ACHN (cell line): ENCODE data around the gene UBA1.

ENCODE experiments used
- DNase-seq: peaks from one replicate; pipeline ENCODE4 v3.0.0-alpha.2; 2015
- in situ Hi-C: cut with HindIII; loops from 2 replicates; pipeline ENCODE4 v1.10.0; 2017; ENCODE audit warnings: low sequenced_read_pairs, low pct_ligation_motif_present, low pct_unique_long_range_greater_than_20kb

Gene UBA1

DNA sequence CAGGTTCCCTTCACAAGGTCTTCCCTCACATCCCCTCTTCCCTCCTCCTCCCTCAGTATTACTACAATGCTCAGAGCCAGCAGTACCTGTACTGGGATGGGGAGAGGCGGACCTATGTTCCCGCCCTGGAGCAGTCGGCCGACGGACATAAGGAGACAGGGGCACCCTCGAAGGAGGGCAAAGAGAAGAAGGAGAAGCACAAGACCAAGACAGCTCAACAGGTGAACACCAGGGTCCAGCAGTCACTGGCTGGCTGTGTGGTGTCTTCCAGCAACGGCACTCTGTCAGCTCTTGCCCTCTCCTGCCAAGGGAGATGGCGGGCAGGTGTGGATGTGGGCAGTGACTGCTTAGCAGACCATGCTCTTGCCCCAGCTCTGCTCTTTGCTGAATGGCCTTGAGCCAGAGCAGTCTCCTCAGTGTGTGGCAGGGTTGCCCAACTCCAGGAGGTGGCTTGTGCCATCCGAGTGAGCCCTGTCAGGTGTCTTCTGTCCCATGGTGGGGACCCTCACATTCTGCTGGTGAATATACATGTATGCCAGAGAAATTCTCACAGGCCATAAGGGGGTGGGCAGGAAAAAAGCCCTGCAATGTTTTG is 11.4 kb upstream of the UBA1 start:
- in situ Hi-C loops = no loop called here
- DNase-seq = no peak

DNA sequence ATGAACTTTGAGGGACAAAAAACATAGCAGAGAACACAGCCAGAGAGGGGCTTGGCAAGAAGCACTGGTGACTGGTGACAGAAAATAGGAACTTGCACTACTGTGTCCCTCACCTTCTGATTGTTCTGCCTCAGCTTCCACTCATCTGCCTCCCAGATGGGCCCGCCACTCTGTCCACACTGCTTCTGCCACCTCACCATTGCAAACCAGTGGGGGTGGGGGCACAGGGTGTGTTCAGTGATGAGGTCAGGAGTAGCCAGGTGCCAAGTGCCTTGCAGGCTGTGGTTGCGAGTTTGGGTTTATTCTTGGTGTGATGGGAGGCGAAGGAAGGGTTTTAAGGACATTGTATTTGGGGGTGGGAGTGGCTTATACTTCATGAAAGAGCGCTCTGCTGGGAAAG is 9.1 kb upstream of the UBA1 start:
- in situ Hi-C loops = no loop called here
- DNase-seq = no peak

DNA sequence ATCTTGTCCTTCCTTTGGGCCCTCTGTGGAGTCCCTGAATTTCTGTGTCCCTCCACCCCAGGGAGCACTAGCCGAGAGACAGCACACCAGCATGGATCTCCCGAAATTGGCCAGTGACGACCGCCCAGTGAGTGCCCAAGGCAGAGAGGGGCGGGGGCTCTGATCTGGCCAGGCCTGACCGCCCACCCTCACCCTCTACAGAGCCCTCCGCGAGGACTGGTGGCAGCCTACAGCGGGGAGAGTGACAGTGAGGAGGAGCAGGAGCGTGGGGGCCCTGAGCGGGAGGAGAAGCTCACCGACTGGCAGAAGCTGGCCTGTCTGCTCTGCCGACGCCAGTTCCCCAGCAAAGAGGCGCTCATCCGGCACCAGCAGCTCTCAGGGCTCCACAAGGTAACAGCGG is 8.4 kb upstream of the UBA1 start:
- in situ Hi-C loops = no loop called here
- no peak for DNase-seq

DNA sequence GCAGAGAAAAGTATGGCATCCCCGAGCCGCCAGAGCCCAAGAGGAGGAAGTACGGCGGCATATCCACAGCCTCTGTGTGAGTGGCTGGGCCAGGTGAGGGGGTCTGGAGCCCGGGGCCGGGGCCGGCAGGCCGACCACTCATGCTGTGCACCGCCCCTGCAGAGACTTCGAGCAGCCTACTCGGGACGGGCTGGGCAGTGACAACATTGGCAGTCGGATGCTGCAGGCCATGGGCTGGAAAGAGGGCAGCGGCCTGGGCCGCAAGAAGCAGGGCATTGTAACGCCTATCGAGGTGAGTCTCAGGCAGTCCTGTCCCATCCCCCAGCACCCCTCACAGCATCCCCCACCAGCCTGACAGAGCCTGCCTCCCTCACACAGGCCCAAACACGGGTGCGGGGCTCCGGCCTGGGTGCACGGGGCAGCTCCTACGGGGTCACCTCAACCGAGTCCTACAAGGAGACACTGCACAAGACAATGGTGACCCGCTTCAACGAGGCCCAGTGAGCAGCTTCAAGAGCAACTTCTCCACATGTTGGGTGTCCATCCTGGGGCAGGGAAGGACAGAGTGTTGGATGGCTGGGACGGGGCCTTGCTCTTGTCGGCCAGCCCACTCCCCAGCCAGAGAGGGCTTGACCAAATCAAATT is 7.4 kb upstream of the UBA1 start:
- in situ Hi-C loops = no loop called here
- DNase-seq = no peak

DNA sequence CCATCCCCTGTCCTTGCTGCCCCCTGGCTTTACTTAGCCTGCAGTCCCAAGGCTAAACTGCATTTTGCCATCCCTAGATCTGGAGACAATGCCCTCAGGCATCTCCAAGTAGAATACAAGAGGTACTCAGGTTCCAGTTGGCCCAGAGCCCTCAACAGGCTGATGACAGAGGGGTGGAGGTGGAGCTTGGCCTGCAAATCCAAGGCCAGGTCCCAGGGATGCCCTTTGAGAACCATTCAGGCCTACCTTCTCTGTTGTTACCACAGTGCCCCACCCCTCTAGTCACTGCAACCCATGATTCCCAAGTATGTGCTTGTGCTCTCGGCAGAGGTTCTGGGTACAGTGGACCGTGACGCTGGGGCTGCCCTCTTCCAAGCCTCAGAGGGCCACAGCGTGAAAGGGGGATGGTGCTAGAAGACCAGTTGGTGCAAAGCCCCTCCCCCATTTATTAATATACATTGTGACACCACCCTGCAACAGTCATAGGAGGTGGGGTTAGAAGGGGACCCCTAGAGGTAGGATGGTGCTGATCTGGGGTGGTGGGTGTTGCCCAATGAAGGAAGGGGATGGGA is 6.4 kb upstream of the UBA1 start:
- DNase-seq = no peak
- in situ Hi-C loops = no loop called here

DNA sequence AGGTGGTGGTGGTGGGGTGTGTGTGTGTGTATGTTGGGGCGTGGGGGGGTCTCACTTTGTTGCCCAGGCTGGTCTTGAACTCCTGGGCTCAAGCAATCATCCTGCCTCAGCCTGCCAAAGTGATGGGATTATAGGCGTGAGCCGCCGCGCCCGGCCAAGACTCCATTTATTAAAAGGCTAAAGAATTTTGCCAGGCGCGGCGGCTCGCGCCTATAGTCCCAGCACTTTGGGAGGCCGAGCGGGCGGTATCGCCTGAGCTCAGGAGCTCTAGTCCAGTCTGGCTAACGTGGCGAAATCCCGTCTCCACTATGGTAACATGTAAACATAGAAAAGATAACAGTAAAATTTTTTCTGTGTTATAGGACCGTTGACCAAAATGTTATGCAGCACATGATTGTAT is 3.7 kb upstream of the UBA1 start:
- in situ Hi-C loops = no loop called here

DNA sequence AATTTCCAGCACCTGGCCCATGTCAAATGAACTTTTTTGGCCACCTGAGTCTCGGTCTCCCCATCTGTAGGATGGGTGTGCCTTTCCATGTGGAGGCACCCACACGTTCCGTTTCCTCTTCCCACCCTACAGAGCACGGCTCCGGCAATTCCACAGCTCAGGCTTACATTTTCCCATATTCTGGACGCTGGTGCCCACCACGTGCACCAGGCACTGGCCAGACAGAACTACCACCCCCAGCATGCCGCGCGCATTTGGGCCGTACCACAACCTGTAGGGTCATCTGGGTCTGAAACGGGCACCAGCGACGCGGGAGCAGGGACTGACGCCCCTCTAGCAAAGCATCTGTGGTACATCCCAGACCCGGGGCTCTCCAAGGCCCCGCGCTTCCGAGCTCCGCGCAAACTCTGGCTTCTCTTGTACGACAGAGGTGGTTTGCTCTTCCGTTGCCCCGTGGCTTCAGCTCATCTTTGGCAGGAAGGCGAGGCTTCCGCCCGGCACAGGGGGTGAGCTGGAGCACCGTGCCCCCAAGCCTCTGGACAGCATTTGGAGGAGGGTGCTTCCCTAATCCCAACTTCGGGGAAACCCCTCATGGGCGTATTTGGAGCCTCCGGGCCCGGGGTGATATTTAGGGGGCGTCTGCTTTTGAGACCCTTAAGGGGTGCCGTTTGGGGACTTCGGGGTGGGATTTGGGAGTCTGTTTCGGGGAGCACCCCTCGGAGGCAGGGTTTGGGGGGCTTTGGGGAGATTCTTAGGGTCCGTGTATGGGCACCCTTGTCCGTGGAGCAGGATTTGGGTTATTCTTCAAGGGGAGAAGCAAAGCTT is 3.0 kb upstream of the UBA1 start:
- in situ Hi-C loops = no loop called here
- DNase-seq = peak; percentile 84

More for the DNA sequence above, 3.7 kb upstream of the UBA1 start:
- DNase-seq = no peak

DNA sequence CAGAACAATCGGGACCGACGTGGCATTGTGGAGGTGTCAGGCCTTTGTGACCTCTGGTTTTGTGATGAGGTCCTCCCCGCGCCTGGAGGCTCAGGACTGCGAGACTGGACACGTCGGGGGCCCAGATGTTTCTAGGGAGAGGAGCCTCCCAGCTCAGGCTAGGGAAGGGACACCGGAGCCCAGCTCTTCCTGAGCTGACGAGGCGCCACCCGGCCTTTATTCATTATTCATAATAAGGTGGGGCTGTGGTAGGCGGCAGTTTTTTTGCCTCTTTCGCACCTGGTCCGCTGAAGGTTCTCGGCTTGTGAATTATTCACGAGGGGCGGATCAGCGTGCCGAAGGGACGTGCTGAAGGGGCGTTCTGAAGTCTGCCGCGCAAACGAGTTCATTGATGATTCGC is 2.3 kb upstream of the UBA1 start:
- DNase-seq = no peak
- in situ Hi-C loops = no loop called here

DNA sequence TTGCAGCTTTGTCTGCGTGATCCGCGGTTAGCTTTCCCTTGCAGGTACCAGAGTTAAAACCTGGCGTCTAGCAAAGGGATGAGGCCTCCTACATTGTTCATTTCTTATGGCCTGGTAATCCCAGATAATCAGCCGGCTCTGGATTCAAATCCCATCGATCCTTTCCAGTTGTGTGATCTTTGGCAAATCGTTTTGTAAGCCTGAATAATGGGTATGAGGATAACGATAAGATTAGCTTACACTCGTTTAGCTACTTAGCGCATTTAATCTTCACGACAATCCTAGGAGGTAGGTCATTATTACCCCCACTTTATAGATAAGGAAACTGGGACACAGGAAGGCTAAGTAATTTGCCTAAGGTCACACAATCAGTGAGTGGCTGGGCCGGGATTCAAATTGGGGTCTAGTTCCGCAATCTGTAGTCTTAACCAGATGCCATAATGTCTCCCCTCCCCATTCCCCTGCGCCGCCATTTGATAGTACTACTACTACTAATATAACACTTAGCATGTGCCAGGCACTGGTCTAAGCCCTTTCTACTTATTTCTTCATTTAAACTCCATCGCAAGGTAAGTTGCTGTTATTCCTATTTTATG is 1.7 kb upstream of the UBA1 start:
- no peak for DNase-seq
- in situ Hi-C loops = no loop called here

DNA sequence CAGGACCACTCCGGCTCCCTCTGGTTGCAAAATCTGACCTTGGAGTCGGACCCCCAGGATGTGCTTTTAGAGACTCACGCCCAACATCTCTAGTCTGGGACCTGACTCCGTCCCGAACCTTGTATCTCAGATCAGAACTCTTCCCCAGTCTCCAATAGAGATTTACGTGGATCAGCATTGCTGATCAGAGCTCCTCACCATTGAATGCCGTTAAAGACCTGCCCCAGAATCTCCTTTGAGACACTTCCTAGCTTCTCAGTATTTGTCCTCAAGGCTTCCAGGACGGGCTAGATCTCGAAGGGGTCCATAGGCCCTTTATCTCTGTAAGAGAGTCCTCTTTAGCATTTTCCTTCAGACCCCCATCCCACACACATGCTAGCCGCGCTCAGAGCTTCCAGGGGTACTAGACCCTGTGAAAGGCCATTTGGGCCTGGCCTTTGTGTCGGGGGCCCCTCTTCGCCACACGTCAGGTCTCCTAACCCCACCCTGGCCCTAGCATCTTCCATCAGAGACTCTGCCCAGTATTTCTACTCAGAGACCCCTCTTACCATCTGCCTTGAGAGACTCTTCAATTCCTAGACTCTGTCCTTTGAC is 662 bp downstream of the UBA1 start:
- in situ Hi-C loops = no loop called here
- DNase-seq = no peak

DNA sequence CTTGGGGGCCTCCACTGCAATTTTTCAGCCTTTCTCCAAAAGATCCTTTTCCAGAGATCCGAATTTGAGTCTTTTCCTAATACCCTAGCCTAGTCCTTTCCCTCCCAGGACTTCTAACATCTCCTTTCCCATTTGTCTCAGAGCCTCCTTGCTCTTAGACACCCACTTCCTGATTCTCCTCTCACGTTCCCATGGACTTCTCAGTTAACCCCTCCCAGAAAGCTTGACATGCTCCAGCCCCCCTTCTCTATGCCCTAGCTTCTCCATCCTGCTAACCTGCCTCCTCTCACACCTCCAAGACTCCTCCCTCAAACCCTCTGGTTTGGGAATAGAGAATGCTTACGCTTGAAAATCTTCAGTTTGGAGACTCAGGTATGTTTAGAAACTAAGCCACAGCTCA is 2.5 kb downstream of the UBA1 start:
- in situ Hi-C loops = no loop called here
- DNase-seq = no peak

DNA sequence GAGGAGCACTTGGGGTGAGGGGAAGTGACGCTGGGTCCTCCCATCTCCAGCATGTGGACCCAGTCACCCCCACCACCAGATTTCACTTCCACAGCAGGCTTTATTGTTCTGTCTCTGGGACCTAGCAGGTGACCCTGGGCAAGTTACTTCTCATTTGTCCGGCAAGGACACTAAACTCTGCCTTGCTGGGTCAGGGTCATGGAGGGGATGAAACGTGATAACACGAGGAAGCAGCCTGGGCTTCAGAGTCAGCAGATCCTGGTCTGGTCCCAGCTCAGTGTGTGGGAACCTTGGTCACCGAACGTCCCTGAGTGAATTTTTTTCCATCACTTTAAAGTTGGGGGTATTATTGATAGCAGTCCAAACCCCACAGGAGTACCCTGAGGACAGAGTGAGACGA is 3.9 kb downstream of the UBA1 start:
- in situ Hi-C loops = no loop called here
- DNase-seq = no peak

DNA sequence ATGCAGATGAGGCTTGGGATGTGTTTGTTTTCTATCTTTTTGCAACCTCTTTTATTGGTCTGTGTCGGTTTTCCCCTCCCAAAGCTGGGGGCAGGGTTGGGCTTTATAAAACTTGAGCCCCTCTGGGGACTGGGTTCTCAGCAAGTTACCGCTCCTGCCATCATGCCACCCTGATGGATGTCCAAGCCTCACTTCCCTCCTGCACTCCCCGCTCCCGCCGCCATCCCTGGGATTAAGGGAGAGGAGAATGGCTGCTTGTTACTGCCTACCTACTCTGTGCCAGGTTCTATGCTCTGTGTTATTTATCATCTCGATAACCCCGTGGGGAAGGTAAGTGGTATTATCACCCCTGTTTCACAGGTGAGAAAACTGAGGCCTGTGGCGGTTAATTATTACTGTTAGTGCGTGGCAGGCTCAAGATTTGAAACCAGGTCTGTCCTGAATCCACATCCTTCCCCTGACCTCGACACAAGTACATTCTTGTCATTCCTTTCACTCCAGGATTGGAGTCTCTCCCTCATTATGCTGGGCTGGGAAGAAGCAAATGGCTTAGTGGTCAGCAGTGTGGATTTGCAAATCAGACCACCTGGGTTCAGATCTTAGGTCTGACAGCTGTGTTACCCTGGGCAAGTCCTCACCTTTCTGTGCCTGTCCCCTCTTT is 4.5 kb downstream of the UBA1 start:
- peak; percentile 7 for DNase-seq
- in situ Hi-C loops = no loop called here

DNA sequence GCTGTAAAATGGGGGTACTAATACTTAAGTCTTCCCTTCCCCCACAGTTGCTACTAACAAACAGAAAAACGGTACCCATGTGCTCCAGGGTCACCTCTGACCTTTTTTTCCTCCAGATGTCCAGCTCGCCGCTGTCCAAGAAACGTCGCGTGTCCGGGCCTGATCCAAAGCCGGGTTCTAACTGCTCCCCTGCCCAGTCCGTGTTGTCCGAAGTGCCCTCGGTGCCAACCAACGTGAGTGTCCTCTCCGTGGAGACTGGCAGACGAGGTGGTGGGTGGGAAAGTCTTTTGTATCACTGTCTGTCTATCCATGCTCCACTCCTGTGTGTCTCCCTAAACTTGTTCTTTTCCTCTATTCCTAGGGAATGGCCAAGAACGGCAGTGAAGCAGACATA is 5.1 kb downstream of the UBA1 start:
- in situ Hi-C loops = no loop called here
- DNase-seq = no peak

DNA sequence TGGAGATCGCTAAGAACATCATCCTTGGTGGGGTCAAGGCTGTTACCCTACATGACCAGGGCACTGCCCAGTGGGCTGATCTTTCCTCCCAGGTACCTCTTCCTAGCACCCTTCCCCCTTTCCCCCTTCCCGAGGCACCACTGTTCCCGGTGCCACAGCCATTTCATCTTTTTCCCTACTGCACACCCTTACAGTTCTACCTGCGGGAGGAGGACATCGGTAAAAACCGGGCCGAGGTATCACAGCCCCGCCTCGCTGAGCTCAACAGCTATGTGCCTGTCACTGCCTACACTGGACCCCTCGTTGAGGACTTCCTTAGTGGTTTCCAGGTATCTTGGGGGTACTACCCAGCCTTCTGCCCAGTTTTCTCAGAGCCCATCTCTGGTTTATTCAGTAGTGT is 5.7 kb downstream of the UBA1 start:
- DNase-seq = no peak
- in situ Hi-C loops = no loop called here

DNA sequence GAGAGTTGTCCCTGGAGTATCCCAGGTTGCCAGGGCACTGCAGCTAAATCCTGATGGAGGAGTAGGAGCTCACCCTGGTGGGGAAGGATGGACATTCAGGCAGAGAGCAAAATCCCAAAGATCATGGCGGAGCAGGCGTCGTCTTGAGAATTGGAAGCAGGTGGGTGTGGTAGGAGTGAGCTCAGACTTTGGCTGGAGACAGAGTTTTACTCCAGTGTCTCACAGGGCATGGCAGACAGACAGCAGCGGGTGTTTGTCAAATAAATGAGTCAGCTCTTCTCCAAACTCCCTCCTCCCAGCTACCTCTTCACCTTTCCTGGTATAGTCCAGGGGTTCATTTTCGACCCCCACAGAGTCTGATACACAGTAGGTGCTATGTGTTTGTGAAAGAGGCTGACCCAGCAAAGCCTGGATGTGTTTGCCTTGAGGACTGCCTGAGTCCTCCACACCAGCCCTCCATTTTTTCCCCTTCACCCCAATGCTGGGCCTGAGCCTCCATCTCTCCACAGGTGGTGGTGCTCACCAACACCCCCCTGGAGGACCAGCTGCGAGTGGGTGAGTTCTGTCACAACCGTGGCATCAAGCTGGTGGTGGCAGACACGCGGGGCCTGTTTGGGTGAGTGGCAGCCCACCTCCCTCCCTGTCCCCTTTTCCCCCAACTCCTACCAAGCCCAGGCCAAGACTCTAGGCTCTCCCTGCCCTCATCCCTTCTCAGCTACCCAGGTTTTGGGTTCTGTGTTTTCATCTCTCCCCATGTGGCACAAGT is 6.9 kb downstream of the UBA1 start:
- in situ Hi-C loops = no loop called here
- no peak for DNase-seq

DNA sequence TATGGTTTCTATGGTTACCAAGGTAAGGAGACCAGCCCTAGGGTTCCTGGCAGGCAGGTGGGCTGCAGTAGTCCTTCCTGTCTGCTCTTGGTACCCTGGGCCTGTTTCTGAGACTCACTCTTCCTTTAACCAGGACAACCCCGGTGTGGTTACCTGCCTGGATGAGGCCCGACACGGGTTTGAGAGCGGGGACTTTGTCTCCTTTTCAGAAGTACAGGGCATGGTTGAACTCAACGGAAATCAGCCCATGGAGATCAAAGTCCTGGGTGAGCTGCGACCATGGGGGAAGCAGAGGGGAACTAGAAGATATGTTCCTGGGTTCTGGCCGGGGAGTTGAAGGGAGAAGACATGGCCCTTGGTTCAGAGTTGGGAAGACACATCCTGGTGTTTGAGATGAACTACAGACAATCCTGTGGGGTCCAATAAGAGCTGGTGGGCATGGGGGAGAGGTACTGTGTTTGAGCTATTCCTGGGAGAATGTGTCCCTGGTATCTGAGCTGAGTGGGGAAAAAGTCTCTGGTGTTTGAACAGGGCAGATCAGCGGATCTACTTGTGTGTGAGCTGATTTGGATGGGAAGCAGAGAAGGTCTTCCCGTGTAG is 7.8 kb downstream of the UBA1 start:
- no peak for DNase-seq
- in situ Hi-C loops = no loop called here
